PC-3 (cell line): Measurements from ENCODE around the gene PLXND1.

ENCODE experiments used
- EZH2phosphoT487 ChIP-seq: fragments of 300-600 bp; sonication (generic); IDR thresholded peaks from 2 replicates; pipeline ENCODE4 v1.6.1; 2018; ENCODE audit warnings: mild to moderate bottlenecking, antibody characterized with exemption, low read length, borderline replicate concordance
- TF ChIP-seq, protein P1 (sequence below): fragments of 300-600 bp; sonication (generic); conservative IDR thresholded peaks from 2 replicates; pipeline ENCODE4 v1.5.1; 2017; ENCODE audit warnings: antibody characterized with exemption, low read depth, mild to moderate bottlenecking, low read length

DNA sequence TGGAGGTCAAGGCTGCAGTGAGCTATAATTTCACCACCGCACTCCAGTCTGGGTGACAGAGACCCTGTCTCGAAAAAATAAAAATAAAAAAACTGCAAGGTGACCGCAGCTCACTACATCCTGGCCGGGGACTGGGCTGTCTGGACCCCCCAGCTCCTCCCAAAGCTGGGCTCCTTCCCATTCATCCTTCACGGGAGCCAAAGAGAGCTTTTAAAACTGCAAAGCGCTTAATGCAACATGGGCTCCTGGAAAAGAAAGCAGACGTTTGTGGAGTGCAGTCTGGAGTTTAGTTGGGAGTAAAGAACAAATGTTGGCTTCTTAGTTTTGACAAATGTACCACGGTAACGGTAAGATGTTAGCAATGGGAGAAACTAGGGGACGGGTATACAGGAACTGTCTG is 12.1 kb downstream of the PLXND1 start:
- TF ChIP-seq, protein P1, sequence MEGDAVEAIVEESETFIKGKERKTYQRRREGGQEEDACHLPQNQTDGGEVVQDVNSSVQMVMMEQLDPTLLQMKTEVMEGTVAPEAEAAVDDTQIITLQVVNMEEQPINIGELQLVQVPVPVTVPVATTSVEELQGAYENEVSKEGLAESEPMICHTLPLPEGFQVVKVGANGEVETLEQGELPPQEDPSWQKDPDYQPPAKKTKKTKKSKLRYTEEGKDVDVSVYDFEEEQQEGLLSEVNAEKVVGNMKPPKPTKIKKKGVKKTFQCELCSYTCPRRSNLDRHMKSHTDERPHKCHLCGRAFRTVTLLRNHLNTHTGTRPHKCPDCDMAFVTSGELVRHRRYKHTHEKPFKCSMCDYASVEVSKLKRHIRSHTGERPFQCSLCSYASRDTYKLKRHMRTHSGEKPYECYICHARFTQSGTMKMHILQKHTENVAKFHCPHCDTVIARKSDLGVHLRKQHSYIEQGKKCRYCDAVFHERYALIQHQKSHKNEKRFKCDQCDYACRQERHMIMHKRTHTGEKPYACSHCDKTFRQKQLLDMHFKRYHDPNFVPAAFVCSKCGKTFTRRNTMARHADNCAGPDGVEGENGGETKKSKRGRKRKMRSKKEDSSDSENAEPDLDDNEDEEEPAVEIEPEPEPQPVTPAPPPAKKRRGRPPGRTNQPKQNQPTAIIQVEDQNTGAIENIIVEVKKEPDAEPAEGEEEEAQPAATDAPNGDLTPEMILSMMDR = no peak
- TF ChIP-seq EZH2phosphoT487 = no peak
